ENCODE data around the gene TNFRSF14. TPM values are rescaled to one million over a fixed set of nuclear protein-coding genes. Genes with fewer than 3 reads are reported as not detected.

Gene TNFRSF14
- total RNA-seq, 1 donor from 2014 or later: 0.61 TPM

DNA sequence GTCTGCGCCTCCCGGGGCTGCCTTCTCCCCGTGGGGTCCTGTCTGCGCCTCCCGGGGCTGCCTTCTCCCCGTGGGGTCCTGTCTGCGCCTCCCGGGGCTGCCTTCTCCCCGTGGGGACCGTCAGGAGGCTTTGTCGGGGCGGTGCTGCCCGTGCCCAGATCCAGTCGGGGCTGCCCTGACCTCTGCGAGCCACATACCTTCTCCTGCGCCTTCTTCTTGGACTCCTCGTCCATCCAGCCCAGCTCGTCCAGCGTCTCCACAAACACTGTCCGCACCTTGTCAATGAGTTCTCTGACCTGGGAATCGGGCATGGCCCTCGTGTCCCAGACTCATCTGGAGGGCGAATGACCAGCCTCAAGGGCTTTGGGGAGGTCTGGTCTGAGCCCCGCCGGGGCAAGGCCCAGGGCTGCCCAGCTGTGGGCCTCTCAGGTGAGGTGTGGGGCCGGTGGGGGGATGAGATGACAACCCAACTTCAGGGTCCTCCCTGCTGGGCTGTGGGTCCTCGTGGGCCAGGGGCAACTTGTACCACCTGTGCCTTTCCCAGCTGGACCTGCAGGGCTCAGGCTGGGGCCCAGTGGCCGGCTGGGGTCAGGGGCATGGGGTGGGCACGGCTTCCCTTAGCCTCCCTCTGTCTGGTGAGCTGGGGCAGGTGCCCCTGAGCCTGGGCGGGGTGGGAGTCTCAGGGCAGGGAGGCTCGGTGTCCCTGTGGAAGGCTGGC lies 39.8 kb downstream of the TNFRSF14 start:
- Mint-ChIP-seq H3K36me3 (ENCODE audit: low read depth) (no peaks in the 10 kb centered on the region), H3K4me3 (no peak overlapping the region), H3K4me1 (no peaks in the 10 kb centered on the region), H3K27ac (ENCODE audit: unreplicated experiment) (no peak overlapping the region), H3K27me3 (ENCODE audit: low read depth) (peaks cover 5% of the 10 kb centered on the region), H3K9me3 (peaks cover 4% of the 10 kb centered on the region)
- TF ChIP-seq, protein P1, sequence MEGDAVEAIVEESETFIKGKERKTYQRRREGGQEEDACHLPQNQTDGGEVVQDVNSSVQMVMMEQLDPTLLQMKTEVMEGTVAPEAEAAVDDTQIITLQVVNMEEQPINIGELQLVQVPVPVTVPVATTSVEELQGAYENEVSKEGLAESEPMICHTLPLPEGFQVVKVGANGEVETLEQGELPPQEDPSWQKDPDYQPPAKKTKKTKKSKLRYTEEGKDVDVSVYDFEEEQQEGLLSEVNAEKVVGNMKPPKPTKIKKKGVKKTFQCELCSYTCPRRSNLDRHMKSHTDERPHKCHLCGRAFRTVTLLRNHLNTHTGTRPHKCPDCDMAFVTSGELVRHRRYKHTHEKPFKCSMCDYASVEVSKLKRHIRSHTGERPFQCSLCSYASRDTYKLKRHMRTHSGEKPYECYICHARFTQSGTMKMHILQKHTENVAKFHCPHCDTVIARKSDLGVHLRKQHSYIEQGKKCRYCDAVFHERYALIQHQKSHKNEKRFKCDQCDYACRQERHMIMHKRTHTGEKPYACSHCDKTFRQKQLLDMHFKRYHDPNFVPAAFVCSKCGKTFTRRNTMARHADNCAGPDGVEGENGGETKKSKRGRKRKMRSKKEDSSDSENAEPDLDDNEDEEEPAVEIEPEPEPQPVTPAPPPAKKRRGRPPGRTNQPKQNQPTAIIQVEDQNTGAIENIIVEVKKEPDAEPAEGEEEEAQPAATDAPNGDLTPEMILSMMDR (conservative IDR thresholded peaks at IDR 0.05): no peak
- no peak for DNase-seq (ENCODE audit: low read depth, low spot score)

DNA sequence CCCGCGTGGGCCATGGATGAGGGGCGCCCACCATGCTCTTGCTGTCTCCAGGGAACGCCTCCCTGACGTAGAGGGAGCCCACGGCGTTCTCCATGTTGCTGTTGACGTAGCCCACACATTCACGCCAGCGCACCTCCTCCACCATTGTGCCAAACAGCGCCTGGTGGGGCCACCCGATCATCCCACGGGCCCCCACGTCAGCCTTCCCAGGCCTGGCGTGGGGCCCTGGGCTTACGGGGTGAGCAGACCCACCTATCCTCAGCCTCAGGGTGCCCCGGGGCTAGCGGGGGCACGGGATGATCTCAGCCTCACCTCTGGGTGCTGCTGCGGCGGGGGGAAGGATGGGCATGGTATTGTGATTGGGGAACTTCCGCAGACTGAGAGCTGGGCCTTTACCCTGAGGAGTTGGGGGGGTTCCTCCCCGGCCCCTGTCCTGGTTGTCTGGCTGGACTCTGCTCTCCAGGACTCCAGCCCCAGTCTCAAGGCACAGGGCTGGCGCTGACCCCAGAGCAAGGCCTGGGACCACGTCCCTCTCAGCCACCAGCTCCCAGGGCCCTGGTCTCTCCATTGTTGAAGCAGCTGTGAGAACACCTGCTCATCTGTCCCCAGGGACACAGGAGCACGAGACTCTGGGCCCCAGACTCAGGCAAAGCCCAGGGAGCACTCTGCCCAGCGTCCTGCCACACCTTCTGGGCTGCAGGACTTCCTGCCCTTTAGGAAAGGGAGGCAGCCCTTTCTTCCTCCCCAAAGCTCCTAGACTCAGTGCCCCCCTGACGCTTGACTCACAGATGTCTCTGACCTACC lies 40.6 kb downstream of the TNFRSF14 start:
- Mint-ChIP-seq H3K4me3 (no peak overlapping the region), H3K9me3 (peaks cover 4% of the 10 kb centered on the region), H3K27me3 (ENCODE audit: low read depth) (peaks cover 7% of the 10 kb centered on the region), H3K36me3 (ENCODE audit: low read depth) (no peaks in the 10 kb centered on the region), H3K4me1 (no peaks in the 10 kb centered on the region), H3K27ac (ENCODE audit: unreplicated experiment) (no peak overlapping the region)
- DNase-seq (ENCODE audit: low read depth, low spot score): no peak
- TF ChIP-seq, protein P1 (conservative IDR thresholded peaks at IDR 0.05): no peak

DNA sequence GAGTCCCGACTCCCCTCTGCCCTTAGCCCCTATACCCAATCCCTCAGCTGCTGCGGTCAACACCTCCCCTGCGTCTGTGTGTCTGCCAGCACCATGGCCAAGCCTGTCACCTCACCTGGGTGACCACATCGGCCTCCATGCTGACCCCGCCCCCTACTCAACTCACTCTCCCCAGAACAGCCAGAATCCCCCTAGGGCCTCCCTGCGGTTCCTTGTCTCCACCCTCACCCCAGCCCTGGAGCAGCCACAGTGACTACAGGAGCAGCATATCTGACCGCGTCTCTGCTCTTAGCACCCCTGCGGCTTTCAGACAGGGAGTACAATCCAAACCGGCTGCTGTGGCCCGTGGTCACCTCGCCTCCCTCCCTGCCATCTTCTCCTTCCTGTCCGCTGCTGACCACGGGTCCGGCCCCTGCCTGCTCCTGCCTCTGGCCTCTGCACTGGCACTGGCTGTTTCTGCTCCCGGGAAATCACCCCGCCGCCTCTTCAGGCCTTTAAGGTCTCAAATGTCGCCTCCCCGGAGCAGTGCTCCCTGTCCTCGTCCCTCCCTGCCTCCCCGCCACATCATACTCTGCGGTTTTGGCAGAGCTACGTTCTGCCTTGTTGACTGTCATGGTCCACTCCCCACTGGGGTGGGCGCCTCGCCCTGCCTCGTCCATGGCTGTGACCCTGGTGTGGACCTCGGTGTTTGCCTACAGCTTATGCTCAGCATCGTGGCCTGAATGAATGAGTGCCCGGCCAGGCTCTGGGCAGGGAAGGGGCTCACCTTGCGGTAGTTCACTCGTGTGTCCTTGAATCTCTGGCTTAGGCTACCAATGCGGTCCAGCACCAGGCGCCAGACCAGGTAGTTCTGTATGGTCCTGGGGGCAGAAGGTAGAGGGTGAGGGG lies 41.5 kb downstream of the TNFRSF14 start:
- Mint-ChIP-seq H3K27me3 (ENCODE audit: low read depth) (peaks cover 11% of the 10 kb centered on the region), H3K27ac (ENCODE audit: unreplicated experiment) (peak overlapping the region; percentile 83), H3K36me3 (ENCODE audit: low read depth) (no peaks in the 10 kb centered on the region), H3K4me3 (no peak overlapping the region), H3K4me1 (no peaks in the 10 kb centered on the region), H3K9me3 (peaks cover 4% of the 10 kb centered on the region)
- DNase-seq (ENCODE audit: low read depth, low spot score): no peak
- TF ChIP-seq, protein P1 (conservative IDR thresholded peaks at IDR 0.05): no peak

DNA sequence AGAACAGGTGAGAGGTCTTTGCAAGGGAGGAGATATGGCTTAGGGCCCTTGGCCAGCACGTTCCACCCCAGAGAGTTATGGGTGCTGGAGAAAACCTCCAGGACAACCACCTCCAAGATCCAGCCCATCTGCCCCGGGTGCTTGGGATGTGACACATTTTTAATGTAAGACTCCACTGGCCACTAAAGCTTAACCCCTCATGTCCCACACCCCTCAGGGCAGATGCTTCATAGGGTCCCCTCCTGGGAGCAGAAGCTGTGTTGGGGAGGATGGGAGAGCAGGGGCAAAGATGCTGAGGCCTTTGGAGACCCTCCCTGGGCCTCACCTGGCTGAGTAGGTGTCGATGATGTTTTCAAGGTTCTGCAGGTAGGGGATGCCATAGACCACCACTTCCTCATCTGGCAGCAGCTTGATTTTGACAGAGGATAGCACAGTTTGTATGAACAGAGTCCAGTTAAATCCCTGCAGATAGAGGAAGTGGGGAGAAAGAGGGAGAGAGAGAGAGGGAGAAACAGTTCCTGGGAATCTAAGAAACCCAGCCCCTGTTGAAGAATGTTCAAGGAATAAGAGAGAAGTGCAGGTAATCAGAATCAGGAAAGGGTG lies 42.3 kb downstream of the TNFRSF14 start:
- TF ChIP-seq, protein P1 (conservative IDR thresholded peaks at IDR 0.05): no peak
- no peaks in the 10 kb centered on the region for H3K4me1 Mint-ChIP-seq
- peaks cover 4% of the 10 kb centered on the region for H3K9me3 Mint-ChIP-seq
- DNase-seq (ENCODE audit: low read depth, low spot score): no peak
- H3K4me3 Mint-ChIP-seq: no peak overlapping the region
- no peak overlapping the region for H3K27ac Mint-ChIP-seq (ENCODE audit: unreplicated experiment)
- H3K27me3 Mint-ChIP-seq (ENCODE audit: low read depth): peaks cover 13% of the 10 kb centered on the region
- no peaks in the 10 kb centered on the region for H3K36me3 Mint-ChIP-seq (ENCODE audit: low read depth)
